ENCODE data around the gene HDAC4. TPM values are rescaled to one million over a fixed set of nuclear protein-coding genes. Genes with fewer than 3 reads are reported as not detected.

The HDAC4 gene
- total RNA-seq, 1 experiment from 2014 or later = 47.6 TPM

DNA sequence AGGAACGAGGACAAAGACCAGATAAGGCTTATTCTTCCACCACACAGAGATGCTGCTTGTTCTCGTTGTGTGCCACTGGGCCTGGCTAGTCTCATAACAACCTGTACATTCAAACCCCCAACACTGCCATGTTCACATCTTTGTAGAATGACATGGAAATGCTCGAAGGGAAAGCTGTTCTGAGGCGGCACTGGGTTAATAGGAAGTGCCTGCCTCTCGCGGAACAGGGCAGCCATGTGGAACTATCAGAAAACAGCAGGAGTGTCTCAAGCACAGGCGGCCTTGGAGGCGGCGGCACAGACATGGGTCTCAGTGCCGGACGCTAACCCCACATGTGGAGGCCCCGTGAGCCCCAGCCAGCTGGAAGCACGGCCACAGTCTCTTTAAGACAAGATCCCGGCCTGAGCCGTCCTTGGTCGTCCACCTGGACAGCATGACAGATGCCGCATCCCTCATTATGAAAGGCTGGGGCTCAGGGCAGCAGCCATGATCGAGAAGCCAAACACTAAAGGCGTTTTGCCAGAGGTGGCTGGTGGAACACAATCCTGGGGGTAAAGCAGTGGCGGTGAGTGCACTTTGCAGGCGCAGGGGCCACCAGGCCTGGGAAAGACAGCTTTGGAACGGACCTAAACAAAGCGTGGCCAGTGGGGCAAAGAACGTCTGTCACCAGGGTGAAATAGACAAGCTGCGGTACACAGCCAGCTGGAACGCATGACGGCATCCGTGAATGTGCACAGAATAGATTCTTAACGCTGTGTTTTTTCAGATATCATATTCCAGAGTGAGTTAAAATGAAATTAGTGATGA is 161.0 kb downstream of the HDAC4 start:
- ChIA-PET POLR2A (no interaction called here), CTCF (no interaction called here)

More for the DNA sequence above, 161.0 kb downstream of the HDAC4 start:
- intact Hi-C loops (cut with micrococcal nuclease) = no loop called here
- H3K4me2 ChIP-seq (ENCODE audit: low read length) = no peak overlapping the region
- H4K20me1 ChIP-seq (ENCODE audit: insufficient read depth) = no peaks in the 10 kb centered on the region
- no peak overlapping the region for H2AFZ ChIP-seq (ENCODE audit: low read depth, low read length, poor library complexity, severe bottlenecking)
- no peaks in the 10 kb centered on the region for H3K9me2 ChIP-seq (ENCODE audit: insufficient read depth)
- no peak overlapping the region for H3K27ac ChIP-seq (ENCODE audit: low read depth, low read length)
- peaks cover 11% of the 10 kb centered on the region; the same call in 1 of the 2 replicates for H3K79me2 ChIP-seq (ENCODE audit: insufficient read depth, low read length)
- H3K9me3 ChIP-seq (ENCODE audit: control insufficient read depth in 1 of 2, insufficient read depth in 1 of 2, low read depth in 1 of 2, low read length in 2 of 2) = no peaks in the 10 kb centered on the region
- H3K9ac ChIP-seq (ENCODE audit: low read length) = no peak overlapping the region
- H3K27me3 ChIP-seq (ENCODE audit: insufficient read depth, low read length) = no peaks in the 10 kb centered on the region
- TF ChIP-seq SIN3A (IDR thresholded peaks at IDR 0.05; ENCODE audit: low read depth) (no peak), EZH2 (IDR thresholded peaks at IDR 0.05) (no peak), CBX3 (IDR thresholded peaks at IDR 0.05; ENCODE audit: low read depth) (no peak), EGR1 (IDR thresholded peaks at IDR 0.05; ENCODE audit: low read depth) (no peak), RAD21 (IDR thresholded peaks at IDR 0.05; ENCODE audit: low read depth) (no peak), SP1 (IDR thresholded peaks at IDR 0.05; ENCODE audit: low read depth) (no peak), EZH2phosphoT487 (IDR thresholded peaks at IDR 0.05; ENCODE audit: borderline replicate concordance) (no peak), ELF1 (IDR thresholded peaks at IDR 0.05; ENCODE audit: borderline replicate concordance, low read depth) (no peak)
- TF ChIP-seq, protein P1, sequence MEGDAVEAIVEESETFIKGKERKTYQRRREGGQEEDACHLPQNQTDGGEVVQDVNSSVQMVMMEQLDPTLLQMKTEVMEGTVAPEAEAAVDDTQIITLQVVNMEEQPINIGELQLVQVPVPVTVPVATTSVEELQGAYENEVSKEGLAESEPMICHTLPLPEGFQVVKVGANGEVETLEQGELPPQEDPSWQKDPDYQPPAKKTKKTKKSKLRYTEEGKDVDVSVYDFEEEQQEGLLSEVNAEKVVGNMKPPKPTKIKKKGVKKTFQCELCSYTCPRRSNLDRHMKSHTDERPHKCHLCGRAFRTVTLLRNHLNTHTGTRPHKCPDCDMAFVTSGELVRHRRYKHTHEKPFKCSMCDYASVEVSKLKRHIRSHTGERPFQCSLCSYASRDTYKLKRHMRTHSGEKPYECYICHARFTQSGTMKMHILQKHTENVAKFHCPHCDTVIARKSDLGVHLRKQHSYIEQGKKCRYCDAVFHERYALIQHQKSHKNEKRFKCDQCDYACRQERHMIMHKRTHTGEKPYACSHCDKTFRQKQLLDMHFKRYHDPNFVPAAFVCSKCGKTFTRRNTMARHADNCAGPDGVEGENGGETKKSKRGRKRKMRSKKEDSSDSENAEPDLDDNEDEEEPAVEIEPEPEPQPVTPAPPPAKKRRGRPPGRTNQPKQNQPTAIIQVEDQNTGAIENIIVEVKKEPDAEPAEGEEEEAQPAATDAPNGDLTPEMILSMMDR (IDR thresholded peaks at IDR 0.05 in 2 of 3, conservative IDR thresholded peaks at IDR 0.05 in 1 of 3; ENCODE audit: borderline replicate concordance in 1 of 3, insufficient read depth in 1 of 3, low read depth in 2 of 3, low read length in 2 of 3) = no peak
- no TSS peak for BruUV-seq (replicated peaks)
- H3K4me1 ChIP-seq (ENCODE audit: control insufficient read depth in 1 of 2, insufficient read depth in 2 of 2, low read length in 2 of 2) = peaks cover 12 to 47% of the 10 kb centered on the region in 2 experiments
- ATAC-seq (no peak), DNase-seq (ENCODE audit: low read depth, low spot score) (no peak)
- RAD21 ChIA-PET (ENCODE audit: low non-redundant PET in 1 of 2, low total read pairs in 2 of 2, uncharacterized antibody in 2 of 2, unreplicated experiment in 2 of 2) = no interaction called here
- no peaks in the 10 kb centered on the region for H3K36me3 ChIP-seq (ENCODE audit: control insufficient read depth in 1 of 2, insufficient read depth in 2 of 2, low read length in 2 of 2)
- no peak overlapping the region for H3K4me3 ChIP-seq (replicated peaks in 1 of 2; ENCODE audit: low read depth in 1 of 2, low read length in 2 of 2)
